HG02943 (cell line): ENCODE data around the gene SMIM10L2A.
A peak's percentile ranks its signal among the peaks of the same experiment; 100 is the strongest.
"Not testable (repeated sequence)": the region's sequence is repeated elsewhere in the genome, so short reads cannot be mapped to it uniquely, and the experiment has no call there.

Experiments used
- ATAC-seq: cut with Tn5 transposase; IDR thresholded peaks from one replicate; pipeline ENCODE4 v1.9.1; 2021; ENCODE audit warnings: mild to moderate bottlenecking, low read depth, moderate library complexity; ENCODE audit not compliant: unreplicated experiment

Gene SMIM10L2A

GRCh38 chrX:135421932-135422809, at the start of gene SMIM10L2A:
Gene SMIM10L2A (plus strand): TSS chrX:135421944. CDS start chrX:135422132, 188 bp downstream.
- peak; percentile 48 for ATAC-seq

- no peak for ATAC-seq
Observed at GRCh38 chrX:135373357-135373756, 48.4 kb upstream of the SMIM10L2A start.

- no peak for ATAC-seq
Observed at GRCh38 chrX:135382260-135382659, 39.5 kb upstream of the SMIM10L2A start.

- no peak for ATAC-seq
Observed at GRCh38 chrX:135383249-135383648, 38.5 kb upstream of the SMIM10L2A start.

GRCh38 chrX:135384161-135384836, 37.4 kb upstream of the SMIM10L2A start:
- no peak for ATAC-seq

- ATAC-seq: no peak
Observed at GRCh38 chrX:135388841-135389240, 32.9 kb upstream of the SMIM10L2A start.

- ATAC-seq: no peak
Observed at GRCh38 chrX:135389243-135389642, 32.5 kb upstream of the SMIM10L2A start.

- ATAC-seq: no peak
Observed at GRCh38 chrX:135389717-135390116, 32.0 kb upstream of the SMIM10L2A start.

GRCh38 chrX:135391734-135392133, 30.0 kb upstream of the SMIM10L2A start:
- no peak for ATAC-seq

- ATAC-seq: no peak
Observed at GRCh38 chrX:135393051-135393450, 28.7 kb upstream of the SMIM10L2A start.

GRCh38 chrX:135395064-135395463, 26.7 kb upstream of the SMIM10L2A start:
- no peak for ATAC-seq

GRCh38 chrX:135396109-135396508, 25.6 kb upstream of the SMIM10L2A start:
- ATAC-seq: no peak

GRCh38 chrX:135396566-135396965, 25.2 kb upstream of the SMIM10L2A start:
- no peak for ATAC-seq

GRCh38 chrX:135397652-135398051, 24.1 kb upstream of the SMIM10L2A start:
- ATAC-seq: no peak

GRCh38 chrX:135403374-135403773, 18.4 kb upstream of the SMIM10L2A start:
- ATAC-seq: no peak

GRCh38 chrX:135406428-135406827, 15.3 kb upstream of the SMIM10L2A start:
- not testable (repeated sequence) for ATAC-seq

- no peak for ATAC-seq
Observed at GRCh38 chrX:135408794-135409193, 12.9 kb upstream of the SMIM10L2A start.

GRCh38 chrX:135410861-135411627, 10.7 kb upstream of the SMIM10L2A start:
- ATAC-seq: no peak

GRCh38 chrX:135411893-135412292, 9.9 kb upstream of the SMIM10L2A start:
- no peak for ATAC-seq

GRCh38 chrX:135416546-135416945, 5.2 kb upstream of the SMIM10L2A start:
- ATAC-seq: no peak

GRCh38 chrX:135420831-135421230, 913 bp upstream of the SMIM10L2A start:
- no peak for ATAC-seq
